NCI-H2196 treated with DMSO at 0.1 percent for 48 hours (cell line): ENCODE measurements around the gene RGS9BP.
"Not testable (repeated sequence)": the region's sequence is repeated elsewhere in the genome, so short reads cannot be mapped to it uniquely, and the experiment has no call there.

Source experiments
- DNase-seq: peaks from one replicate; lab custom pipeline; 2025; ENCODE audit not compliant: unreplicated experiment; lab: John Stamatoyannopoulos, UW

Gene RGS9BP

GRCh38 chr19:32694851-32695250, 19.2 kb downstream of the RGS9BP start:
- DNase-seq, result not testable (repeated sequence)

- DNase-seq, result not testable (repeated sequence)
Measured at GRCh38 chr19:32695506-32695905, 19.9 kb downstream of the RGS9BP start.

DNA sequence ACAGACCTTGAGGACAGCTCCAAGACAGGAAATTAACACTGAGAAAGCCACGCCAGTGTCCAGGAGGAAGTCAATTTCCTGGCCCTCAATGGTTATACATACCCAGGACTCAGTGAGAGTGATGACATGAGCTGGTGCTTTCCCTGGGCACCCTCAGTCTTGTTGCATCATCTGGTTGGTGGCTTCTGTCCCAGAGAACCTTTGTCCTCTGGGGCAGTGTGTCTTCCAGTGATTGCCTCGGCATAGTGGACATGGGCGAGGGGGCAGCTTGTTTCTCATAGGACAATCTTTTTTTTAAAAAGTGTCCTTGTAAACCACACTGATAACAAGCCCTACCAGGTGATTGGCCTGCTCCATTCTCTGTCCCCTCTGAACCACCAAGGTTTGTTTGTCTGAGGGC, 21.1 kb downstream of the RGS9BP start:
- DNase-seq, result not testable (repeated sequence)

- DNase-seq, result not testable (repeated sequence)
Measured at GRCh38 chr19:32700129-32700528, 24.5 kb downstream of the RGS9BP start.

- DNase-seq, result peak; percentile 11
Measured at GRCh38 chr19:32702010-32702409, 26.4 kb downstream of the RGS9BP start.

DNA sequence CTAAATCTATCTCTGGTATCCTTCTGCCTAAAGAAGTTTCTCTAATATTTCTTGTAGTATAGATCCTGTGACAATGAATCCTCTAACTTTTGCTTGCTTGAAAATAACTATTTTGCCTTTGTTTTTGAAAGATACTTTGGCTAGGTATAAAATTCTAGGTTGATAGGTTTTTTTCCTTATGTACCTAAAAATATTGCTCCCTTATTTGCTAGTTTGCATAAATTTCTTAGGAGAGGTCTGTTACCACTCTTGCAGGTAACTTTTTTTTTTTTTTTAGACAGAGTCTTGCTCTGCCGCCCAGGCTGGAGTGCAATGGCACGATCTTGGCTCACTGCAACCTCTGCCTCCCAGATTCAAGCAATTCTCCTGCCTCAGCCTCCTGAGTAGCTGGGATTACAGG, 28.4 kb downstream of the RGS9BP start:
- not testable (repeated sequence) for DNase-seq

DNA sequence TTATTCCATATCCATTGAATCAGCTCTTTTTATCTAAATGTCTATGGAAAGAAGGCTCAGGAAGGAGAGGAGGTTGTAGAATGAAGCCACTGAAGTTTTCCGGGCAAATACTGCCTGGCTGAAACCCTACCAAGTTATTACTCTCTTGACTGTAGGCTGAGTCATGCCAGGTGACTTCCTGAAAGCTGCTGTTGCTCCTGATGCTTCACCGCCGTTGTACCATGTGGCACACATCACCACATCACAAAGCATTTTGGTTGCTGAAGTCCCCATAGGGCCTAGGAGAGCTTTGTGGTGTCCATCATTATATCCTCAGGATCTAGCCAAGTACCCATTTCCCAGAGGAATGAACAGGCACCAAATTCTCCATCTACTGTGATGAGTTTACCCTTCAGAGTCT, 32.8 kb downstream of the RGS9BP start:
- no peak for DNase-seq

DNA sequence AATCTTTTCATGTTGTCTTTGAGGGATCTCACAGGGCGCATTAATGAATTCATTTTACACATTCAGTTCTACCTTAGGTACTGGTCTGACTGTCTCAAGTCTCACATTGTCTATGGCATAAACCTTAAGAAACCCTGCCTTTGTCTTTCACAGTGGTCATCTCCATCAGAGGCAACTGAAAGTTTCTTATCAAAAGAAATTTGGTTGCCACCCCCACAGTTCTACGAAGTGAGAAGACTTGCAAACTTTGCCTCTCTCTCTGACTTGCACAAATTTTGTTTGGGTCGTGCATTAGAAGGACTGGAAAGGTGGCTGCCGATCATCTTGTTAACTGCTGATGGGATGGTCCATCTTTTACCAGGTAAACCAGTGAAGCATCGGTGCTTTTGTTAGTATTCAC, 33.4 kb downstream of the RGS9BP start:
- DNase-seq, result no peak

- no peak for DNase-seq
Measured at GRCh38 chr19:32711747-32712146, 36.1 kb downstream of the RGS9BP start.

DNA sequence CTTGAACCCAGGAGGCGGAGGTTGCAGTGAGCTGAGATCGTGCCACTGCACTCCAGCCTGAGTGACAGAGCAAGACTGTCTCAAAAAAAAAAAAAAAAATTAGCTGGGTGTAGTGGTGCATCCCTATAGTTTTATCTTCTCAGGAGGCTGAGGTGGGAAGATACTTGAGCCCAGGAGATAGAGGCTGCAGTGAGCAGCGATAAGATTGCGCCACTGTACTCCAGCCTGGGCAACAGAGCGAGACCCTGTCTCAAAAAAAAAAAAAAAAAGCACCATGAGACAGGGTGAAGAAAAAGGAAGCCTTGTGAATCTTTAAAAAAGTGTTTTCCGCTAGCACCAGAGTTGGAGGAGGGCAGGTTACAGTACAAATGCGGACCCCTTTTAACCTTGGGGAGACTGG, 40.6 kb downstream of the RGS9BP start:
- not testable (repeated sequence) for DNase-seq

GRCh38 chr19:32717496-32717895, 41.8 kb downstream of the RGS9BP start:
- no peak for DNase-seq

- DNase-seq, result no peak
Measured at GRCh38 chr19:32718286-32718685, 42.6 kb downstream of the RGS9BP start.

- DNase-seq, result no peak
Measured at GRCh38 chr19:32719611-32720059, 44.0 kb downstream of the RGS9BP start, which contains the start of gene TDRD12. Gene TDRD12 (plus strand): TSS chr19:32719767. CDS start chr19:32720073, 306 bp downstream.

DNA sequence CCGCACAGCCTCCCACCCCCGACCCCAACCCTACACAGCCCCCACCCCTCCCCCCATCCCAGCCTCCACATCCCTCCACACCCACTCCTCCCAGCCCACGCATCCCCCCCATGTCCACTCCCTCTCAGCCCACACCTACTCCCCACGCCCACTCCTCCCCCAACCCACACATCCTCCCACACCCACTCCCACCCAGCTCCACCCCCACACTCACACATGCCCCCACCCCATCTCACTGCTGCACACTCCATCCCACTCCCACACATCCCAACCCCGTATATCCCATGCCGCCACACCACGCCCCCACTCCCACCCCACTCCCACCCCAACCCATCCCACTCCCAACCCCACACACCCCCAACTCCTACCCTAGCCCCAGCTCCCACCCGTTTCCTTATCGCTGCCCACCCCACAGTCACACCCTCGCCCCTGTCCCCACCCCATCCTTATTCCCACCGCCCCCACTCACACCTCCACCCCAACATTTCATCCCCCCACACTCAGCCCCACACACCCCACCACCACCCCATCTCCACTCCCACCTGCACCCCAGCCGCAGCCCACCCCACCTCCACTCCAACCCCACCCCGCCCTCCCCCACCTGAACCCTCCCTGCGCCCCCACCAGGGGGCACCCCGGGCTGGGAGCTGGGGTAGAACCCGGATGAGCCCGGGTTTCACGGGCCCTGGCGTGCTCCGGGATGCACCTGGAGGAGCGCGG, 44.7 kb downstream of the RGS9BP start:
- DNase-seq, result no peak

GRCh38 chr19:32720936-32721250, 45.2 kb downstream of the RGS9BP start:
- DNase-seq, result no peak
